Loucy (cell line): ENCODE measurements around the gene LEKR1.

Source experiments
- EZH2phosphoT487 ChIP-seq: fragments of 200-600 bp; IDR thresholded peaks from 2 replicates; pipeline ENCODE4 v1.6.1; 2018; ENCODE audit warnings: antibody characterized with exemption, mild to moderate bottlenecking, moderate library complexity, borderline replicate concordance
- TF ChIP-seq, protein P1 (sequence below): fragments of 200-600 bp; sonication (generic); conservative IDR thresholded peaks from 2 replicates; pipeline ENCODE4 v1.5.1; 2014; ENCODE audit warnings: mild to moderate bottlenecking, antibody characterized with exemption, low read length

DNA sequence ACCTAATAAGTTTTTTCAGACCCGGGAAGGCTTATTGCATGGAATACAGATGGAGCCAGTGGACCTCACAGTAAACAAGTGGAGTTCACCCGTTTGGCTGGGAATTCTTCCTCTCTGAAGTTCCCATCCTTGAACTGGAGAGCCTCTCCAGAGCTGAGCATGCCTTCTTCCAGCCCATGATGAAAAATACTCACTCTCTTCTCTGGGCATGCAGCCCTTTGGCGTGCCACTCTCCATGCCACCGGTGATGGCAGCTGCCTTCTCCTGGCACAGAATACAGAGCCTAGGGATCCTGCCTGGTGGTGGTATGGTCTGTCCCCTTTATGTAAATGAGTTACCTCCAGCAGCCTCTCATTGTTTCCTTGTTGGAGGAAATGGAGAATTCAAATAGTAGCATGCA is 150.8 kb downstream of the LEKR1 start:
- TF ChIP-seq, protein P1, sequence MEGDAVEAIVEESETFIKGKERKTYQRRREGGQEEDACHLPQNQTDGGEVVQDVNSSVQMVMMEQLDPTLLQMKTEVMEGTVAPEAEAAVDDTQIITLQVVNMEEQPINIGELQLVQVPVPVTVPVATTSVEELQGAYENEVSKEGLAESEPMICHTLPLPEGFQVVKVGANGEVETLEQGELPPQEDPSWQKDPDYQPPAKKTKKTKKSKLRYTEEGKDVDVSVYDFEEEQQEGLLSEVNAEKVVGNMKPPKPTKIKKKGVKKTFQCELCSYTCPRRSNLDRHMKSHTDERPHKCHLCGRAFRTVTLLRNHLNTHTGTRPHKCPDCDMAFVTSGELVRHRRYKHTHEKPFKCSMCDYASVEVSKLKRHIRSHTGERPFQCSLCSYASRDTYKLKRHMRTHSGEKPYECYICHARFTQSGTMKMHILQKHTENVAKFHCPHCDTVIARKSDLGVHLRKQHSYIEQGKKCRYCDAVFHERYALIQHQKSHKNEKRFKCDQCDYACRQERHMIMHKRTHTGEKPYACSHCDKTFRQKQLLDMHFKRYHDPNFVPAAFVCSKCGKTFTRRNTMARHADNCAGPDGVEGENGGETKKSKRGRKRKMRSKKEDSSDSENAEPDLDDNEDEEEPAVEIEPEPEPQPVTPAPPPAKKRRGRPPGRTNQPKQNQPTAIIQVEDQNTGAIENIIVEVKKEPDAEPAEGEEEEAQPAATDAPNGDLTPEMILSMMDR, result no peak
- no peak for TF ChIP-seq EZH2phosphoT487
